ENCODE results near the gene SMYD5.

The SMYD5 gene

DNA sequence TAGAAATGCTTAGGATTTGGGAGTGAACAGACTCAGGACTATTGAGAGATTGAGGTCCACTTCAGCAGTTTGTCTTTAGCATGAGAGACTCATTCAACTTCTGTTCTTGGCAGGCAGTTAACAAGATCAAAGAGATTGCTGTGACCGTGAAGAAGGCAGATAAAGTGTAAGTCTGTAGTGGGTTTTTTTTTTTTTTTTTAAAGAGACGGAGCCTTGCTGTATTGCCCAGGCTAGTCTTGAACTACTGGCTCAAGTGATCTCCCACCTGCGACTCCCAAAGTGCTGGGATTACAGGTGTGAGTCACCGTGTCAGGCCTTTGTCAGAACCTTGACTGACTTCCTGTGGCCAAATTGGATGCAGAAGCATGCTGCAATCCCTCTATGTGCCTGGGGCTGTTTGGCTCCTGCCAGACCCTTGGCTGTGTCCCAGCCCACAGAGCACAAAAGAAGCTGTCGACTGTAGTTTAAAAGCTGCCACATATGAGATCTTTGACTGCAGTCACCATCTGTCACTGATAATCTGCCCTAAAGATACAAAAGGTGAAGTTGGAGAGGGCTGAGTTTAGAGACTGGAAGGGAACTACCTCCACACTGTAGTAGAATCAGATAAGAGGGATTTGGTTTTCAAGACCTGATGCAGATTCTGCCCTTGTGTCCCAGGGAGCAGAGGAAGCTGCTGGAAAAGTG, 30.0 kb downstream of the SMYD5 start:
- TF ChIP-seq, protein P1, sequence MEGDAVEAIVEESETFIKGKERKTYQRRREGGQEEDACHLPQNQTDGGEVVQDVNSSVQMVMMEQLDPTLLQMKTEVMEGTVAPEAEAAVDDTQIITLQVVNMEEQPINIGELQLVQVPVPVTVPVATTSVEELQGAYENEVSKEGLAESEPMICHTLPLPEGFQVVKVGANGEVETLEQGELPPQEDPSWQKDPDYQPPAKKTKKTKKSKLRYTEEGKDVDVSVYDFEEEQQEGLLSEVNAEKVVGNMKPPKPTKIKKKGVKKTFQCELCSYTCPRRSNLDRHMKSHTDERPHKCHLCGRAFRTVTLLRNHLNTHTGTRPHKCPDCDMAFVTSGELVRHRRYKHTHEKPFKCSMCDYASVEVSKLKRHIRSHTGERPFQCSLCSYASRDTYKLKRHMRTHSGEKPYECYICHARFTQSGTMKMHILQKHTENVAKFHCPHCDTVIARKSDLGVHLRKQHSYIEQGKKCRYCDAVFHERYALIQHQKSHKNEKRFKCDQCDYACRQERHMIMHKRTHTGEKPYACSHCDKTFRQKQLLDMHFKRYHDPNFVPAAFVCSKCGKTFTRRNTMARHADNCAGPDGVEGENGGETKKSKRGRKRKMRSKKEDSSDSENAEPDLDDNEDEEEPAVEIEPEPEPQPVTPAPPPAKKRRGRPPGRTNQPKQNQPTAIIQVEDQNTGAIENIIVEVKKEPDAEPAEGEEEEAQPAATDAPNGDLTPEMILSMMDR (conservative IDR thresholded peaks at IDR 0.05; ENCODE audit: low read depth, low read length): no peak
- peak; percentile 3 for DNase-seq (ENCODE audit: low read depth)
- no peak overlapping the region for H3K4me3 ChIP-seq (ENCODE audit: low read length)

DNA sequence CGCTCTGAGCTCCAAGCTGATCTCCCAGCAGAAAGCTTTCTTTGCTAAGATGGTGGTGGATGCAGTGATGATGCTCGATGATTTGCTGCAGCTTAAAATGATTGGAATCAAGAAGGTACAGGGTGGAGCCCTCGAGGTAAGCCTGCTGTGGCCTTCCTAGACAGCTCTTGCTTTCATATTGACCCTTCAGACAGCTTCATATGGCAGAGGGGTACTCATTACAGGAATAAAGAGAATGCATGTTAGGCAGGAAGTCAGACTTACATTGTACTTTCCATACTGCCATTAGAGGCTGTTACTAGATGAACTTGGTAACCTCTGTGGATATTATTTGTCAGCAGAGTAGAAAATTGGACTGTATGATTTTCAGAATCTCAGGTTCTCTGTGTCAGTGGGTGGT, 30.5 kb downstream of the SMYD5 start:
- no peak for DNase-seq (ENCODE audit: low read depth)
- TF ChIP-seq, protein P1 (conservative IDR thresholded peaks at IDR 0.05; ENCODE audit: low read depth, low read length): no peak
- no peak overlapping the region for H3K4me3 ChIP-seq (ENCODE audit: low read length)

DNA sequence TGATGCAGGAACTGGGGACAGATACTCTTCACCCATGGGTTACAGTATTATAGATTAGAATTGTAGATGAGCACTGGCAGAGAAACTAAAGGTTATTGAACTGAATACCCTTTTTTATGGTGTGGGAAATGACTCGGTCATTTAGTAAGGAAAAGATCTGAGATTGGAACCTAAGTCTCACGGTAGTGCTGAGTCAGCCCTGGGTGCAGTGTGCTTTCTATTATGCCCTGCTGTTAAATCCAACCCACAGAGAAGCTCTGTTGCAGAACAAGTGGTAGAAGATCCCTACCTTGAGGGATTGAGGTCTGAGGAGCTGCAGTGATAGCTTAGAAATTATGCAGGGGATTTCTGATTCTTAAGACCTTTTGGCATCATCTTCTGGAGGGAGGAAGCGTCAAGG, 32.8 kb downstream of the SMYD5 start:
- DNase-seq (ENCODE audit: low read depth): no peak
- H3K4me3 ChIP-seq (ENCODE audit: low read length): no peak overlapping the region
- TF ChIP-seq, protein P1 (conservative IDR thresholded peaks at IDR 0.05; ENCODE audit: low read depth, low read length): no peak

DNA sequence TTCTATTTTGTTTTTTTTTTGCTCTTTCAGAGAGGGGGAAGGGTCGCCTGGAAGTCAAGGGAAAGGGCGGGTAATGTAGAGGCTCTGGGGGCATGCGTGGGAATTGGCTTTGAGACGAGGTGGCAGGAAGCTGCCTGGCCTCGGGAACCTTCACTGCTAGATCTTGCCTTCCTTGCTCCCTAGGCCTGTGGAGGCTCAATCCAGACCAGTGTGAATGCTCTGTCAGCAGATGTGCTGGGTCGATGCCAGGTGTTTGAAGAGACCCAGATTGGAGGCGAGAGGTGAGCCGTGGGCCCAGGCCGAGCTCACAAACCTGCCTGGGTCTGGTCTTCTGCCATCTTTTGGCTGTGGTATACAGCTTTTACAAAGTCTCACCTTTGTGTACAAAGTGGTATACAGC, 35.6 kb downstream of the SMYD5 start:
- H3K4me3 ChIP-seq (ENCODE audit: low read length): no peak overlapping the region
- no peak for DNase-seq (ENCODE audit: low read depth)
- TF ChIP-seq, protein P1 (conservative IDR thresholded peaks at IDR 0.05; ENCODE audit: low read depth, low read length): no peak

DNA sequence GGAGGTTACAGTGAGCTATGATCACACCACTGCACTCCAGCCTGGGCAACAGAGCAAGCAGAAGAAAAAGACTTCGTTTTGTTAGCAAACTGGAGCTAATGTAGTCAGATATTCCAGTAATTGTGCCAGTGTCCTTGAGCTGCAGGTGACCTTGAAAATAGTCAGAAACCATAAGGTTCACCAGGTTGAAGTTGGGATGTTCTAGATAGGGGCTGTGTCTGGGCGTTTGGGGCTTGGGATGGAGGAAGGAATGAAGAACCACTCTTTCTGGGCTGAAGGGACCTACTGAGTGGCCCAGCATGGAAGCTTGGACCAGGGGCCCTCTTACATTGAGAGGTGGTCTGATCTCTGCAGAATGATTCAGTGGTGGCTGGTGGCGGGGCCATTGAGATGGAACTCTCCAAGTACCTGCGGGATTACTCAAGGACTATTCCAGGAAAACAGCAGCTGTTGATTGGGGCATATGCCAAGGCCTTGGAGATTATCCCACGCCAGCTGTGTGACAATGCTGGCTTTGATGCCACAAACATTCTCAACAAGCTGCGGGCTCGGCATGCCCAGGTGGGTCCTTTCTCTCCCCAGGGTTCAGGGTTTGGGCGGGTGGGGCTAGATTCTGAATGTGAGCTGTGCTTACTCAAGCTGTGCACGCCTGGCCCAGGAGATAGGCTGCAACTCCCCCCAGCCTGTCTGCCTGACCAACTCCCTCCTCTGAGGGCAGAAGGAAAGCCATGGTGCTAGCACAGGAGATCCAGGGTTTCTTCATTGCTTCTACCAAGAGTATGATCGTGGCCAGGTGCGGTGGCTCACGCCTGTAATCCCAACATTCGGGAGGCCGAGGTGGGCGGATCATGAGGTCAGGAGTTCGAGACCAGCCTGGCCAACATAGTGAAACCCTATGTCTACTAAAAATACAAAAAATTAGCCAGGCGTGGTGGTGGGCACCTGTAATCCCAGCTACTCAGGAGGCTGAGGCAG, 37.1 kb downstream of the SMYD5 start:
- TF ChIP-seq, protein P1 (conservative IDR thresholded peaks at IDR 0.05; ENCODE audit: low read depth, low read length): no peak
- H3K4me3 ChIP-seq (ENCODE audit: low read length): no peak overlapping the region
- DNase-seq (ENCODE audit: low read depth): no peak

DNA sequence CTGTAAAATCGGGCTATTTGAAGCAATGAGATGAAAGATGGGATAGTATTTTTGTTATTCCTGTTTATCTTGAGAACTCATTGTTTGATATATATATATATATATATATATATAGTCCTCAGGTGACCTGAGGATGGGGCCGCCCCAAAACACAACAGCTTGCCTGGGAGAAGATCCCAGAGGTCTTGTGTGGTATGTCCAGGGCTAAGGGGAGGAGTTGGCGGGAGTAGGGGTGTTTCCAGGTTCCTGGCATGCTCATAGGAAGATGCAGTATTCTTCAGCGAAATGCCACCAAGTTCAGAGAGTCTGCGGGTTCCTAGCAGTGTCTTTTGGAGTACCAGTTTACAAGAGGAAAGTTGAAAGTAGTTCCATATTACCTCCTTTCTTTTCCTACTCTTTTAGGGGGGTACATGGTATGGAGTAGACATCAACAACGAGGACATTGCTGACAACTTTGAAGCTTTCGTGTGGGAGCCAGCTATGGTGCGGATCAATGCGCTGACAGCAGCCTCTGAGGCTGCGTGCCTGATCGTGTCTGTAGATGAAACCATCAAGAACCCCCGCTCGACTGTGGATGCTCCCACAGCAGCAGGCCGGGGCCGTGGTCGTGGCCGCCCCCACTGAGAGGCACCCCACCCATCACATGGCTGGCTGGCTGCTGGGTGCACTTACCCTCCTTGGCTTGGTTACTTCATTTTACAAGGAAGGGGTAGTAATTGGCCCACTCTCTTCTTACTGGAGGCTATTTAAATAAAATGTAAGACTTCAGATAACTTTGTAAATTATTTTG, 38.4 kb downstream of the SMYD5 start:
- DNase-seq (ENCODE audit: low read depth): no peak
- TF ChIP-seq, protein P1 (conservative IDR thresholded peaks at IDR 0.05; ENCODE audit: low read depth, low read length): no peak
- H3K4me3 ChIP-seq (ENCODE audit: low read length): no peak overlapping the region

Measured in retinal pigment epithelial cell (primary cell).